Measurements from ENCODE around the gene CKS1B.

DNA sequence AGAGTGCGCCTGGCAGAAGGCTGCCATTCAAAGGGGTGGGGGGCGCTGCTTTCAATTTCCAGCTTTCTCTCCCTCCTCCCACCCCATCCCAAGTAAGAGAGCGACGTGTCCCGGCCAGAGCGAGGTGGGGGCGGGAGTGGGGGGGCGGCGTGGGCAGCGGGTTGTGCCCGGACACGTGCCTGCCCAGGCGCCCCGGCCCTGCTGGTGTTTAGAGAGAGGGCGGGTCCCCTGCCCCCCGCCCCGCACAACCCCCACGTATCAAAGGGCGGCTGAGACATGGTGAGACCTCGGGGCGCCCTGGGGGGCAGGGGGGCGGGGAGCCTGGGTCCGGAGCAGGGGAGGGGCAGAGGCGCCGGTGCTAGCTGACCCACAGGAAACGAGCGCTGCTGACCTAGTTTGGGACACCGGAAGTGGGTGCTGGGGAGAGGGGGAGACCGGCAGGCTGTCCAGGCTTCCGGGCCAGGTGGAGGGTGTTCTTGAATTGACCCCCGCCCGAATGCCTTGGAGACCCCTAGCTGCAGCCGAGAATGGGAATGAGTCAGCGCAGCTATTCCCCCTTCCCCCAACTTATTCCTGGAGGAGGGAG, 29.4 kb downstream of the CKS1B start:
- TF ChIP-seq CTCF (IDR thresholded peaks at IDR 0.05; ENCODE audit: low read length) (no peak), EZH2 (IDR thresholded peaks at IDR 0.05; ENCODE audit: borderline replicate concordance, low read length) (no peak)
